H1 (cell line): ENCODE data around the gene SLC9A7. TPM values are rescaled to one million over a fixed set of nuclear protein-coding genes. Genes with fewer than 3 reads are reported as not detected.

Experiments
- CTCF ChIA-PET: fragments of 300-600 bp; sonication (Branson Sonifier 250); formaldehyde crosslinking; loops from one replicate; lab custom pipeline; 2021; ENCODE audit not compliant: partially characterized antibody; lab: Charles Lee
- POLR2A ChIA-PET: fragments of 300-600 bp; sonication (Branson Sonifier 250); formaldehyde crosslinking; loops from one replicate; lab custom pipeline; 2021; ENCODE audit warnings: inconsistent platforms; ENCODE audit not compliant: partially characterized antibody; lab: Charles Lee
- DNase-seq, 2 experiments: peaks; one replicate each; pipeline versions ENCODE4 v3.0.0 to v3.0.0-alpha.2; 2010 to 2022; ENCODE audit warnings: low spot score in 2 of 2, low read depth in 1 of 2, mixed read lengths in 1 of 2
- FAIRE-seq: peaks from 2 replicates; lab custom pipeline; 2011; peaks lifted over from hg19 to GRCh38; lab: Jason Lieb, UNC
- H2AFZ ChIP-seq: 2 replicates; pipeline ENCODE4 v1.8.1; 2012; ENCODE audit warnings: low read length, inconsistent platforms
- H2AK5ac ChIP-seq: 2 replicates; pipeline ENCODE4 v1.6.1; 2013; ENCODE audit warnings: low read depth, low read length
- H2BK120ac ChIP-seq: replicated peaks from 2 replicates; pipeline ENCODE3; 2013; ENCODE audit warnings: low read depth, low read length, inconsistent platforms
- H2BK12ac ChIP-seq: 2 replicates; pipeline ENCODE4 v1.6.1; 2013; ENCODE audit warnings: low read depth, low read length
- H2BK15ac ChIP-seq: 2 replicates; pipeline ENCODE4 v1.6.1; 2013; ENCODE audit warnings: low read length
- H2BK20ac ChIP-seq: 2 replicates; pipeline ENCODE4 v1.6.1; 2013; ENCODE audit warnings: low read length
- H2BK5ac ChIP-seq: 2 replicates; pipeline ENCODE4 v1.6.1; 2013; ENCODE audit warnings: low read depth, low read length
- H3K14ac ChIP-seq: 2 replicates; pipeline ENCODE4 v1.6.1; 2013; ENCODE audit warnings: inconsistent platforms; ENCODE audit not compliant: insufficient read length
- H3K18ac ChIP-seq: 2 replicates; pipeline ENCODE4 v1.6.1; 2013; ENCODE audit warnings: low read length; ENCODE audit errors: extremely low read depth
- H3K23ac ChIP-seq: 2 replicates; pipeline ENCODE4 v1.6.1; 2013; ENCODE audit warnings: inconsistent platforms; ENCODE audit not compliant: insufficient read length
- H3K23me2 ChIP-seq: 2 replicates; pipeline ENCODE4 v1.6.1; 2013; ENCODE audit warnings: low read depth, low read length
- H3K27ac ChIP-seq: 2 replicates; pipeline ENCODE4 v1.6.1; 2011; ENCODE audit warnings: low read depth, low read length, inconsistent platforms
- H3K27me3 ChIP-seq, 4 experiments: replicated peaks in 1 of 4; 1 replicate in 1 of 4; 2 replicates in 3 of 4; pipeline versions ENCODE4 v1.6.1 to v1.8.1; 2011 to 2013; ENCODE audit warnings: low read length in 3 of 4, mild to moderate bottlenecking in 3 of 4, inconsistent platforms in 2 of 4, mixed read lengths in 2 of 4, moderate library complexity in 1 of 4; ENCODE audit not compliant: control insufficient read depth in 3 of 4, insufficient read depth in 3 of 4; ENCODE audit errors: extremely low read depth in 1 of 4
- H3K36me3 ChIP-seq, 4 experiments: 2 replicates each; pipeline versions ENCODE4 v1.6.1 to v1.8.1; 2011 to 2013; ENCODE audit warnings: mild to moderate bottlenecking in 4 of 4, low read length in 3 of 4, moderate library complexity in 2 of 4, control low read depth in 1 of 4, inconsistent platforms in 1 of 4; ENCODE audit not compliant: insufficient read depth in 4 of 4, control insufficient read depth in 2 of 4
- H3K4ac ChIP-seq: replicated peaks from 2 replicates; pipeline ENCODE3; 2013; ENCODE audit warnings: low read length, low read depth, mixed read lengths, inconsistent platforms; ENCODE audit not compliant: insufficient read length
- H3K4me1 ChIP-seq, 4 experiments: replicated peaks in 1 of 4; 1 replicate in 1 of 4; 2 replicates in 3 of 4; pipeline versions ENCODE4 v1.6.1 to v1.8.1; 2011 to 2013; ENCODE audit warnings: low read length in 3 of 4, inconsistent platforms in 2 of 4, mixed read lengths in 1 of 4; ENCODE audit not compliant: insufficient read depth in 4 of 4, control insufficient read depth in 3 of 4
- H3K4me2 ChIP-seq, 2 experiments: 2 replicates each; pipeline versions ENCODE4 v1.6.1 to v1.8.1; 2011 to 2013; ENCODE audit warnings: low read depth in 2 of 2, low read length in 2 of 2, control low read depth in 1 of 2, inconsistent platforms in 1 of 2, mild to moderate bottlenecking in 1 of 2; ENCODE audit not compliant: insufficient read depth in 1 of 2
- H3K4me3 ChIP-seq, 4 experiments: fragments of 200-600, 300-600 bp in 1 of 4; sonication (generic), shearing (Covaris generic), sonication (Bioruptor Twin) in 1 of 4; 2 replicates each; pipeline versions ENCODE4 v1.5.1 to v1.8.1; 2011 to 2016; ENCODE audit warnings: low read length in 4 of 4, low read depth in 3 of 4, control low read depth in 2 of 4, inconsistent platforms in 2 of 4, mild to moderate bottlenecking in 2 of 4, mixed read lengths in 1 of 4, moderate library complexity in 1 of 4; ENCODE audit not compliant: insufficient read depth in 2 of 4; ENCODE audit errors: extremely low read depth in 1 of 4
- H3K56ac ChIP-seq: replicated peaks from 2 replicates; pipeline ENCODE3; 2013; ENCODE audit warnings: low read depth, mild to moderate bottlenecking, mixed read lengths, low read length, inconsistent platforms; ENCODE audit not compliant: insufficient read length
- H3K79me1 ChIP-seq: 2 replicates; pipeline ENCODE4 v1.6.1; 2013; ENCODE audit warnings: low read depth, low read length, control low read depth
- H3K79me2 ChIP-seq, 2 experiments: 2 replicates each; pipeline versions ENCODE4 v1.6.1 to v1.8.1; 2012 to 2013; ENCODE audit warnings: low read length in 2 of 2, mild to moderate bottlenecking in 2 of 2, inconsistent platforms in 1 of 2; ENCODE audit not compliant: insufficient read depth in 2 of 2, control insufficient read depth in 1 of 2
- H3K9ac ChIP-seq, 4 experiments: replicated peaks in 1 of 4; 1 replicate in 1 of 4; 2 replicates in 3 of 4; pipeline versions ENCODE4 v1.6.1 to v1.8.1; 2011 to 2013; ENCODE audit warnings: low read depth in 3 of 4, low read length in 3 of 4, control low read depth in 2 of 4, mild to moderate bottlenecking in 2 of 4, moderate library complexity in 2 of 4, inconsistent platforms in 1 of 4; ENCODE audit errors: extremely low read depth in 1 of 4
- H3K9me3 ChIP-seq, 2 experiments: 2 replicates each; pipeline versions ENCODE4 v1.6.1 to v1.8.1; 2012 to 2013; ENCODE audit warnings: mild to moderate bottlenecking in 2 of 2, moderate library complexity in 2 of 2, control low read depth in 1 of 2, inconsistent platforms in 1 of 2, low read depth in 1 of 2, low read length in 1 of 2, mixed read lengths in 1 of 2; ENCODE audit not compliant: insufficient read depth in 2 of 2
- H4K20me1 ChIP-seq, 2 experiments: replicated peaks in 1 of 2; 2 replicates each; pipeline versions ENCODE3 to v1.8.1; 2011 to 2013; ENCODE audit warnings: inconsistent platforms in 2 of 2, low read length in 2 of 2, mild to moderate bottlenecking in 1 of 2; ENCODE audit not compliant: insufficient read depth in 2 of 2, control insufficient read depth in 1 of 2
- H4K5ac ChIP-seq: 2 replicates; pipeline ENCODE4 v1.6.1; 2013; ENCODE audit warnings: low read length, low read depth, mixed read lengths, inconsistent platforms; ENCODE audit not compliant: insufficient read length
- H4K8ac ChIP-seq: 2 replicates; pipeline ENCODE4 v1.8.0; 2013; ENCODE audit warnings: mild to moderate bottlenecking, moderate library complexity, low read length, inconsistent platforms; ENCODE audit not compliant: insufficient read depth; ENCODE audit errors: extremely low read depth
- H4K91ac ChIP-seq: replicated peaks from 2 replicates; pipeline ENCODE3; 2013; ENCODE audit warnings: low read length, mixed read lengths, inconsistent platforms; ENCODE audit not compliant: insufficient read length
- CTCF ChIP-seq, 3 experiments: IDR thresholded peaks; 1 replicate in 2 of 3; 2 replicates in 1 of 3; pipeline versions ENCODE4 v1.5.1 to v1.6.1; 2011; ENCODE audit warnings: low read length in 3 of 3, mild to moderate bottlenecking in 3 of 3, inconsistent platforms in 2 of 3, low read depth in 1 of 3, moderate library complexity in 1 of 3; ENCODE audit not compliant: insufficient read depth in 1 of 3; ENCODE audit errors: control extremely low read depth in 1 of 3
- GTF2F1 ChIP-seq: IDR thresholded peaks from 2 replicates; pipeline ENCODE4 v1.6.1; 2012; ENCODE audit warnings: low read depth, low read length, improper control_type of control experiment, borderline replicate concordance
- SP1 ChIP-seq: IDR thresholded peaks from 2 replicates; pipeline ENCODE4 v1.6.1; 2011; ENCODE audit warnings: low read depth, low read length
- SP2 ChIP-seq: IDR thresholded peaks from 2 replicates; pipeline ENCODE4 v1.6.1; 2012; ENCODE audit warnings: mild to moderate bottlenecking, low read length, inconsistent platforms
- WGBS, 2 experiments: shearing (Covaris generic) in 1 of 2; methylation state at CpG; one replicate each; pipeline versions ENCODE4 v1.1.6 to v1.1.7; 2013 to 2015; ENCODE audit warnings: low lambda C conversion rate in 2 of 2, mixed read lengths in 2 of 2, inconsistent platforms in 1 of 2, low coverage in 1 of 2, missing lambda C conversion rate in 1 of 2; ENCODE audit not compliant: insufficient replicate concordance in 2 of 2, insufficient coverage in 1 of 2, insufficient read length in 1 of 2; ENCODE audit errors: extremely low coverage in 1 of 2, missing lambda C conversion rate in 1 of 2; 5-methylcytosine and 5-hydroxymethylcytosine counted together
- polyA plus RNA-seq, 7 experiments: library from polyadenylated mRNA; depleted of rRNA in 3 of 7; stranded (reverse) in 5 of 7; unstranded in 2 of 7; fragments of >200 nt in 5 of 7; fragments of 200-250 nt in 2 of 7; gene quantifications; 1 replicate in 5 of 7; 2 replicates in 1 of 7; 4 replicates in 1 of 7; pipeline versions ENCODE4 v1.2.1 to v1.2.3, GENCODE V29; 2011 to 2013; ENCODE audit warnings: missing spikeins in 2 of 7, mixed read lengths in 2 of 7
- total RNA-seq: library from RNA; stranded (reverse); fragmentation: NEBNext Ultra II Directional; extraction: Animal tissue kit (Norgen Biotek cat#: 25700); gene quantifications from 2 replicates; pipeline ENCODE4 v1.2.1, GENCODE V29; 2021

Gene SLC9A7
- total and polyA plus RNA-seq, 2 of the 8 experiments (the other 6 are each of a cell fraction or from before 2014, with no cell fraction given), result 6.7 to 17.2 TPM

- Histone ChIP-seq H2BK5ac (no peak overlapping the region), H3K9me3 (no peaks in the 10 kb centered on the region), H4K5ac (no peak overlapping the region), H3K4me3 (no peak overlapping the region), H3K9ac (no peak overlapping the region), H3K79me1 (no peaks in the 10 kb centered on the region), H2AK5ac (no peak overlapping the region), H3K23me2 (no peaks in the 10 kb centered on the region), H2BK12ac (no peak overlapping the region), H2BK15ac (no peak overlapping the region), H3K23ac (no peak overlapping the region), H4K20me1 (no peaks in the 10 kb centered on the region), H3K18ac (no peak overlapping the region), H4K8ac (no peak overlapping the region), H4K91ac (no peak overlapping the region), H3K14ac (no peak overlapping the region), H3K4me2 (no peak overlapping the region), H3K4ac (no peak overlapping the region), H3K27ac (no peak overlapping the region), H2AFZ (no peak overlapping the region), H3K79me2 (no peaks in the 10 kb centered on the region), H3K27me3 (no peaks in the 10 kb centered on the region), H3K4me1 (no peaks in the 10 kb centered on the region), H2BK20ac (no peak overlapping the region), H2BK120ac (no peak overlapping the region), H3K56ac (no peak overlapping the region), H3K36me3 (no peaks in the 10 kb centered on the region)
- TF ChIP-seq SP2 (no peak), SP1 (no peak), CTCF (IDR thresholded peaks at IDR 0.05; ENCODE audit: control extremely low read depth in 1 of 3, insufficient read depth in 1 of 3, low read depth in 1 of 3, low read length in 3 of 3) (no peak), GTF2F1 (no peak)
- CTCF ChIA-PET, result interaction anchor here (0.8 kb wide), 1 partner anchor 282 kb away, joined by 4 read pairs; no protein-coding TSS in a partner anchor
- POLR2A ChIA-PET, result no interaction called here
- DNase-seq (no peak), FAIRE-seq (no peak)
- 100% methylated on average over 1 of the region's 2 CpGs; no CpG with 5 or more reads in 1 of the 2 experiments for WGBS, 2 experiments
These were observed 68.1 kb downstream of the SLC9A7 start for GRCh38 chrX:46690818-46691217.
